Sigmoid colon (tissue), 4 donors: ENCODE data around the gene HDAC6.

Experiments
- EP300 ChIP-seq, 4 donors: sonication (generic); formaldehyde crosslinking; IDR thresholded peaks; one replicate each; pipeline ENCODE4 v1.6.1; 2017; ENCODE audit warnings: antibody characterized with exemption in 4 of 4
- POLR2AphosphoS5 ChIP-seq, 4 donors: sonication (generic); formaldehyde crosslinking; IDR thresholded peaks; one replicate each; pipeline ENCODE4 v1.6.1; 2017; ENCODE audit warnings: antibody characterized with exemption in 4 of 4
- TF ChIP-seq, protein P1 (sequence below), 4 experiments: fragments of 450-650 bp in 3 of 4; fragments of 200-600 bp in 1 of 4; IDR thresholded peaks; one replicate each; pipeline ENCODE4 v1.5.1; 2016 to 2019; ENCODE audit warnings: antibody characterized with exemption in 4 of 4, mild to moderate bottlenecking in 3 of 4, moderate library complexity in 2 of 4

DNA sequence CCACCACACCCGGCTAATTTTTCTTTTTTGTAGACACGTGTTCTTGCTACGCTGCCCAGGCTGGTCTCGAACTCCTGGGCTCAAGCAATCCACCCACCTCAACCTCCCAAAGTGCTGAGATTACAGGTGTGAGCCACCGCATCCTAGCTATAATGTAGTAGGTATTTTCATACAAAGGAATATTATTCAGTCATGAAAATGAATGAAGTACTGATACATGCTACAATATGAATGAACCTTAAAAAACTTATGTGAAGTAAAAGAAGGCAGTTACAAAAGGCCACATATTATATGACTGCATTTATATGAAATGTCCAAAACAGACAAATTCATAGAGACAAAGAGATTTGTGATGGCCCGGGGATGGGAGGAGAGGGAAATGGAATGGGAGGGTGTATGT is 20.2 kb upstream of the HDAC6 start:
- TF ChIP-seq POLR2AphosphoS5 (IDR thresholded peaks at IDR 0.05) = no peak
- TF ChIP-seq, protein P1, sequence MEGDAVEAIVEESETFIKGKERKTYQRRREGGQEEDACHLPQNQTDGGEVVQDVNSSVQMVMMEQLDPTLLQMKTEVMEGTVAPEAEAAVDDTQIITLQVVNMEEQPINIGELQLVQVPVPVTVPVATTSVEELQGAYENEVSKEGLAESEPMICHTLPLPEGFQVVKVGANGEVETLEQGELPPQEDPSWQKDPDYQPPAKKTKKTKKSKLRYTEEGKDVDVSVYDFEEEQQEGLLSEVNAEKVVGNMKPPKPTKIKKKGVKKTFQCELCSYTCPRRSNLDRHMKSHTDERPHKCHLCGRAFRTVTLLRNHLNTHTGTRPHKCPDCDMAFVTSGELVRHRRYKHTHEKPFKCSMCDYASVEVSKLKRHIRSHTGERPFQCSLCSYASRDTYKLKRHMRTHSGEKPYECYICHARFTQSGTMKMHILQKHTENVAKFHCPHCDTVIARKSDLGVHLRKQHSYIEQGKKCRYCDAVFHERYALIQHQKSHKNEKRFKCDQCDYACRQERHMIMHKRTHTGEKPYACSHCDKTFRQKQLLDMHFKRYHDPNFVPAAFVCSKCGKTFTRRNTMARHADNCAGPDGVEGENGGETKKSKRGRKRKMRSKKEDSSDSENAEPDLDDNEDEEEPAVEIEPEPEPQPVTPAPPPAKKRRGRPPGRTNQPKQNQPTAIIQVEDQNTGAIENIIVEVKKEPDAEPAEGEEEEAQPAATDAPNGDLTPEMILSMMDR (IDR thresholded peaks at IDR 0.05) = no peak
- no peak for TF ChIP-seq EP300 (IDR thresholded peaks at IDR 0.05)
